Measurements from ENCODE around the gene EPAS1.

Gene EPAS1

GRCh38 chr2:46335391-46336282 lies 38.4 kb downstream of the EPAS1 start:
- Mint-ChIP-seq H3K36me3 (ENCODE audit: insufficient read depth) (no peaks in the 10 kb centered on the region), H3K4me3 (no peak overlapping the region), H3K4me1 (ENCODE audit: low read depth in 2 of 2) (peaks cover 4 to 11% of the 10 kb centered on the region in 2 donors), H3K27ac (no peak overlapping the region), H3K9me3 (no peaks in the 10 kb centered on the region), H3K27me3 (peaks cover 19 to 37% of the 10 kb centered on the region in 2 donors)
- no peak for ATAC-seq (replicated peaks)
- no peak for DNase-seq

- DNase-seq = no peak
- H3K4me3 Mint-ChIP-seq = no peak overlapping the region
These were observed 39.2 kb downstream of the EPAS1 start for GRCh38 chr2:46336283-46336959.

GRCh38 chr2:46337208-46337994 lies 40.2 kb downstream of the EPAS1 start:
- H3K4me1 Mint-ChIP-seq (ENCODE audit: low read depth in 2 of 2) = peaks cover 4 to 11% of the 10 kb centered on the region in 2 donors
- H3K9me3 Mint-ChIP-seq = no peaks in the 10 kb centered on the region
- no peak for ATAC-seq (replicated peaks)
- H3K27ac Mint-ChIP-seq = peak overlapping the region in 1 of 2 donors; percentile 4
- no peak for DNase-seq
- no peak overlapping the region for H3K4me3 Mint-ChIP-seq
- peaks cover 12 to 38% of the 10 kb centered on the region in 2 donors for H3K27me3 Mint-ChIP-seq
- H3K36me3 Mint-ChIP-seq (ENCODE audit: insufficient read depth) = no peaks in the 10 kb centered on the region

More at GRCh38 chr2:46336283-46336959, 39.2 kb downstream of the EPAS1 start:
- Mint-ChIP-seq H3K27me3 (peaks cover 19 to 37% of the 10 kb centered on the region in 2 donors), H3K27ac (no peak overlapping the region), H3K36me3 (ENCODE audit: insufficient read depth) (no peaks in the 10 kb centered on the region), H3K9me3 (no peaks in the 10 kb centered on the region), H3K4me1 (ENCODE audit: low read depth in 2 of 2) (peaks cover 4 to 11% of the 10 kb centered on the region in 2 donors)
- ATAC-seq (replicated peaks) = no peak

GRCh38 chr2:46338674-46339073 lies 41.5 kb downstream of the EPAS1 start:
- no peak overlapping the region for H3K27ac Mint-ChIP-seq
- no peaks in the 10 kb centered on the region for H3K9me3 Mint-ChIP-seq
- H3K4me1 Mint-ChIP-seq (ENCODE audit: low read depth in 2 of 2) = peaks cover 4 to 8% of the 10 kb centered on the region in 2 donors
- DNase-seq = no peak
- peaks cover under 1 to 28% of the 10 kb centered on the region in 2 donors for H3K27me3 Mint-ChIP-seq
- H3K4me3 Mint-ChIP-seq = no peak overlapping the region
- H3K36me3 Mint-ChIP-seq (ENCODE audit: insufficient read depth) = no peaks in the 10 kb centered on the region
- no peak for ATAC-seq (replicated peaks)

- Mint-ChIP-seq H3K27me3 (peaks cover 0 to 27% of the 10 kb centered on the region in 2 donors), H3K9me3 (no peaks in the 10 kb centered on the region)
- no peak for ATAC-seq (replicated peaks)
These were observed 42.0 kb downstream of the EPAS1 start for GRCh38 chr2:46339200-46339599.

GRCh38 chr2:46339676-46340459 lies 42.7 kb downstream of the EPAS1 start:
- Mint-ChIP-seq H3K36me3 (ENCODE audit: insufficient read depth) (no peaks in the 10 kb centered on the region), H3K9me3 (no peaks in the 10 kb centered on the region), H3K4me1 (ENCODE audit: low read depth in 2 of 2) (peaks cover 0 to 5% of the 10 kb centered on the region in 2 donors), H3K27ac (no peak overlapping the region), H3K27me3 (peaks cover 0 to 24% of the 10 kb centered on the region in 2 donors), H3K4me3 (no peak overlapping the region)
- ATAC-seq (replicated peaks) (no peak), DNase-seq (no peak)

More at GRCh38 chr2:46339200-46339599, 42.0 kb downstream of the EPAS1 start:
- Mint-ChIP-seq H3K4me3 (no peak overlapping the region), H3K4me1 (ENCODE audit: low read depth in 2 of 2) (peaks cover 3 to 8% of the 10 kb centered on the region in 2 donors), H3K36me3 (ENCODE audit: insufficient read depth) (no peaks in the 10 kb centered on the region), H3K27ac (no peak overlapping the region)
- DNase-seq = no peak

GRCh38 chr2:46340740-46341420 lies 43.7 kb downstream of the EPAS1 start:
- Mint-ChIP-seq H3K9me3 (no peaks in the 10 kb centered on the region), H3K36me3 (ENCODE audit: insufficient read depth) (no peaks in the 10 kb centered on the region), H3K4me1 (ENCODE audit: low read depth in 2 of 2) (peaks cover 0 to 3% of the 10 kb centered on the region in 2 donors), H3K27ac (no peak overlapping the region), H3K27me3 (peaks cover 0 to 21% of the 10 kb centered on the region in 2 donors), H3K4me3 (no peak overlapping the region)
- ATAC-seq (replicated peaks) (no peak), DNase-seq (no peak)

- peaks cover 0 to 13% of the 10 kb centered on the region in 2 donors for H3K27me3 Mint-ChIP-seq
- DNase-seq (no peak), ATAC-seq (replicated peaks) (no peak)
- no peak overlapping the region for H3K27ac Mint-ChIP-seq
- no peaks in the 10 kb centered on the region for H3K9me3 Mint-ChIP-seq
- no peaks in the 10 kb centered on the region for H3K36me3 Mint-ChIP-seq (ENCODE audit: insufficient read depth)
- no peak overlapping the region for H3K4me3 Mint-ChIP-seq
- H3K4me1 Mint-ChIP-seq (ENCODE audit: low read depth in 2 of 2) = peaks cover 2 to 3% of the 10 kb centered on the region in 2 donors
These were observed 45.5 kb downstream of the EPAS1 start for GRCh38 chr2:46342566-46343315.

- H3K9me3 Mint-ChIP-seq = no peaks in the 10 kb centered on the region
- DNase-seq (no peak), ATAC-seq (replicated peaks) (no peak)
- H3K27me3 Mint-ChIP-seq = peaks cover 0 to 13% of the 10 kb centered on the region in 2 donors
- no peak overlapping the region for H3K27ac Mint-ChIP-seq
- peaks cover 3 to 7% of the 10 kb centered on the region in 2 donors for H3K4me1 Mint-ChIP-seq (ENCODE audit: low read depth in 2 of 2)
- H3K36me3 Mint-ChIP-seq (ENCODE audit: insufficient read depth) = no peaks in the 10 kb centered on the region
- H3K4me3 Mint-ChIP-seq = no peak overlapping the region
These were observed 47.5 kb downstream of the EPAS1 start for GRCh38 chr2:46344706-46345105.

- Mint-ChIP-seq H3K4me1 (ENCODE audit: low read depth in 2 of 2) (peaks cover 9 to 14% of the 10 kb centered on the region in 2 donors), H3K27me3 (peaks cover 0 to 13% of the 10 kb centered on the region in 2 donors), H3K9me3 (no peaks in the 10 kb centered on the region), H3K4me3 (no peak overlapping the region), H3K36me3 (ENCODE audit: insufficient read depth) (no peaks in the 10 kb centered on the region), H3K27ac (no peak overlapping the region)
- no peak for DNase-seq
- no peak for ATAC-seq (replicated peaks)
These were observed 48.6 kb downstream of the EPAS1 start for GRCh38 chr2:46345775-46346174.

- Mint-ChIP-seq H3K9me3 (no peaks in the 10 kb centered on the region), H3K27me3 (peaks cover 0 to 13% of the 10 kb centered on the region in 2 donors), H3K36me3 (ENCODE audit: insufficient read depth) (no peaks in the 10 kb centered on the region), H3K4me3 (no peak overlapping the region), H3K27ac (no peak overlapping the region), H3K4me1 (ENCODE audit: low read depth in 2 of 2) (peaks cover 19 to 23% of the 10 kb centered on the region in 2 donors)
- DNase-seq = no peak
- ATAC-seq (replicated peaks) = no peak
These were observed 49.5 kb downstream of the EPAS1 start for GRCh38 chr2:46346719-46347118.

Measured in effector memory CD8-positive, alpha-beta T cell (primary cell).